ENCODE data around the gene POLN. TPM values are rescaled to one million over a fixed set of nuclear protein-coding genes. Genes with fewer than 3 reads are reported as not detected.
A peak's percentile ranks its signal among the peaks of the same experiment; 100 is the strongest.

POLN gene
- total RNA-seq, 4 donors from 2014 or later = 0.70 to 6.6 (median 3.2) TPM

GRCh38 chr4:2256781-2257191 lies 14.9 kb upstream of the POLN start:
- Histone ChIP-seq H3K4me1 (peaks cover 0 to 56% (median 15%) of the 10 kb centered on the region in 4 donors), H3K4me3 (no peak overlapping the region), H3K27ac (peak overlapping the region; percentile 20 to 73 (median 59)), H3K27me3 (no peaks in the 10 kb centered on the region), H3K36me3 (peaks cover 0 to 58% (median 0%) of the 10 kb centered on the region in 3 donors), H3K9me3 (no peaks in the 10 kb centered on the region)
- DNase-seq = peak in 2 of 3 donors; percentile 30 to 54
- TF ChIP-seq CTCF (IDR thresholded peaks at IDR 0.05) (no peak), POLR2A (IDR thresholded peaks at IDR 0.05) (no peak)

- Histone ChIP-seq H3K36me3 (peaks cover 0 to 64% (median 0%) of the 10 kb centered on the region in 3 donors), H3K27ac (peak overlapping the region; percentile 20 to 73 (median 59)), H3K4me1 (peaks cover 0 to 56% (median 15%) of the 10 kb centered on the region in 4 donors), H3K9me3 (no peaks in the 10 kb centered on the region), H3K4me3 (no peak overlapping the region), H3K27me3 (no peaks in the 10 kb centered on the region)
- no peak for TF ChIP-seq CTCF (IDR thresholded peaks at IDR 0.05)
- TF ChIP-seq POLR2A (IDR thresholded peaks at IDR 0.05) = no peak
- DNase-seq = peak in 2 of 3 donors; percentile 14 to 41
These were observed 14.3 kb upstream of the POLN start for GRCh38 chr4:2256156-2256731.

GRCh38 chr4:2255501-2256155 lies 13.7 kb upstream of the POLN start:
- peak in 2 of 3 donors; percentile 12 to 48 for DNase-seq
- peaks cover 0 to 70% (median 0%) of the 10 kb centered on the region in 3 donors for H3K36me3 ChIP-seq
- peaks cover 0 to 54% (median 10%) of the 10 kb centered on the region in 4 donors for H3K4me1 ChIP-seq
- no peak overlapping the region for H3K4me3 ChIP-seq
- no peaks in the 10 kb centered on the region for H3K27me3 ChIP-seq
- H3K27ac ChIP-seq = peak overlapping the region in 3 of 4 donors; percentile 57 to 73 (median 61)
- no peak for TF ChIP-seq CTCF (IDR thresholded peaks at IDR 0.05)
- H3K9me3 ChIP-seq = no peaks in the 10 kb centered on the region

GRCh38 chr4:2254665-2255500 lies 13.0 kb upstream of the POLN start:
- Histone ChIP-seq H3K9me3 (no peaks in the 10 kb centered on the region), H3K4me3 (no peak overlapping the region), H3K36me3 (peaks cover 0 to 78% (median 0%) of the 10 kb centered on the region in 3 donors), H3K4me1 (peaks cover 0 to 46% (median 6%) of the 10 kb centered on the region in 4 donors), H3K27ac (peak overlapping the region in 2 of 4 donors; percentile 61 to 73), H3K27me3 (no peaks in the 10 kb centered on the region)
- DNase-seq = peak in 2 of 3 donors; percentile 15 to 42
- TF ChIP-seq POLR2A (IDR thresholded peaks at IDR 0.05) (no peak), CTCF (IDR thresholded peaks at IDR 0.05) (no peak)

GRCh38 chr4:2253160-2254084 lies 11.5 kb upstream of the POLN start:
- Histone ChIP-seq H3K27ac (no peak overlapping the region), H3K4me1 (peaks cover 0 to 33% (median 6%) of the 10 kb centered on the region in 4 donors)
- peak; percentile 15 to 38 (median 34) for DNase-seq

More at GRCh38 chr4:2253160-2254084, 11.5 kb upstream of the POLN start:
- no peaks in the 10 kb centered on the region for H3K27me3 ChIP-seq
- TF ChIP-seq POLR2A (IDR thresholded peaks at IDR 0.05) (no peak), CTCF (IDR thresholded peaks at IDR 0.05) (no peak)
- H3K4me3 ChIP-seq = no peak overlapping the region
- no peaks in the 10 kb centered on the region for H3K9me3 ChIP-seq
- H3K36me3 ChIP-seq = peaks cover 0 to 88% (median 0%) of the 10 kb centered on the region in 3 donors
